OCI-LY7 (cell line): Measurements from ENCODE around the gene TNPO2. TPM values are rescaled to one million over a fixed set of nuclear protein-coding genes. Genes with fewer than 3 reads are reported as not detected.

ENCODE experiments used
- BruUV-seq: library from RNA; stranded (reverse); fragments of 400-500 nt; replicated peaks from 2 replicates; lab custom pipeline; 2021; lab: Mats Ljungman, UMichigan
- CTCF ChIA-PET: fragments of 300-600 bp; sonication (Branson Sonifier 250); formaldehyde crosslinking; loops from one replicate; lab custom pipeline; 2022; ENCODE audit warnings: antibody characterized with exemption; ENCODE audit not compliant: unreplicated experiment; lab: Charles Lee
- POLR2A ChIA-PET: fragments of 300-600 bp; sonication (Branson Sonifier 250); formaldehyde crosslinking; loops from one replicate; lab custom pipeline; 2022; ENCODE audit warnings: antibody characterized with exemption; lab: Charles Lee
- DNase-seq: peaks from one replicate; pipeline ENCODE4 v3.0.0-alpha.2; 2015; ENCODE audit warnings: low spot score
- H2AFZ ChIP-seq: fragments of 200-600 bp; sonication (generic), shearing (Covaris generic); 2 replicates; pipeline ENCODE4 v1.6.1; 2014; ENCODE audit warnings: mild to moderate bottlenecking, antibody characterized with exemption, low read length, moderate library complexity
- H3K27ac ChIP-seq: fragments of 200-600 bp; sonication (generic); 2 replicates; pipeline ENCODE4 v1.5.1; 2014; ENCODE audit warnings: mixed run types, low read depth, mild to moderate bottlenecking, moderate library complexity, low read length, inconsistent platforms; ENCODE audit not compliant: poor library complexity, severe bottlenecking
- H3K36me3 ChIP-seq: fragments of 200-600 bp; sonication (generic); 2 replicates; pipeline ENCODE4 v1.6.1; 2014; ENCODE audit warnings: mild to moderate bottlenecking, antibody characterized with exemption, low read length, moderate library complexity, mixed read lengths; ENCODE audit not compliant: insufficient read depth
- H3K4me1 ChIP-seq: fragments of 200-600 bp; sonication (generic); 2 replicates; pipeline ENCODE4 v1.5.1; 2014; ENCODE audit warnings: mild to moderate bottlenecking, low read length; ENCODE audit not compliant: insufficient read depth, poor library complexity, severe bottlenecking
- H3K4me2 ChIP-seq: fragments of 200-600 bp; sonication (generic); 2 replicates; pipeline ENCODE4 v1.6.1; 2014; ENCODE audit warnings: mild to moderate bottlenecking, low read length
- H3K4me3 ChIP-seq: fragments of 200-600 bp; sonication (generic); 2 replicates; pipeline ENCODE4 v1.5.1; 2014; ENCODE audit warnings: mild to moderate bottlenecking, low read depth, low read length; ENCODE audit not compliant: poor library complexity, severe bottlenecking
- H3K79me2 ChIP-seq: fragments of 200-600 bp; sonication (generic); 2 replicates; pipeline ENCODE4 v1.6.1; 2016; ENCODE audit warnings: low read depth, mild to moderate bottlenecking, low read length, moderate library complexity, mixed read lengths; ENCODE audit not compliant: insufficient read depth
- H3K9me2 ChIP-seq: fragments of 200-600 bp; sonication (generic); 2 replicates; pipeline ENCODE4 v1.6.1; 2016; ENCODE audit warnings: mild to moderate bottlenecking, low read length, mixed read lengths; ENCODE audit not compliant: insufficient read depth
- H3K9me3 ChIP-seq: fragments of 200-600 bp; sonication (generic); 2 replicates; pipeline ENCODE4 v1.6.1; 2014; ENCODE audit warnings: mild to moderate bottlenecking, mixed run types, low read length, mixed read lengths
- H4K20me1 ChIP-seq: fragments of 200-600 bp; sonication (generic); 2 replicates; pipeline ENCODE4 v1.6.1; 2014; ENCODE audit warnings: mild to moderate bottlenecking, antibody characterized with exemption, low read length, moderate library complexity, mixed read lengths; ENCODE audit not compliant: insufficient read depth
- CTCF ChIP-seq: fragments of 200-600 bp; sonication (generic); conservative IDR thresholded peaks from 2 replicates; pipeline ENCODE4 v1.5.1; 2014; ENCODE audit warnings: mild to moderate bottlenecking, antibody characterized with exemption, low read length, moderate library complexity, mixed read lengths
- EZH2phosphoT487 ChIP-seq: fragments of 200-600 bp; sonication (generic); IDR thresholded peaks from 2 replicates; pipeline ENCODE4 v1.6.1; 2018; ENCODE audit warnings: low read depth, borderline replicate concordance, mild to moderate bottlenecking, mixed run types, antibody characterized with exemption, low read length, moderate library complexity, mixed read lengths
- intact Hi-C: fragments of 100-400 bp; cut with micrococcal nuclease; formaldehyde crosslinking; loops from one replicate; pipeline ENCODE4 v1.10.0; 2022; ENCODE audit not compliant: unreplicated experiment
- total RNA-seq, 2 experiments: library from RNA; depleted of rRNA in 1 of 2; stranded (reverse); fragments of >200 nt in 1 of 2; shearing (Covaris generic) in 1 of 2; gene quantifications; 2 replicates each; pipeline ENCODE4 v1.2.3, GENCODE V29; 2014 to 2022

TNPO2 gene
- total RNA-seq, 2 experiments from 2014 or later = 47.3 to 120 TPM

DNA sequence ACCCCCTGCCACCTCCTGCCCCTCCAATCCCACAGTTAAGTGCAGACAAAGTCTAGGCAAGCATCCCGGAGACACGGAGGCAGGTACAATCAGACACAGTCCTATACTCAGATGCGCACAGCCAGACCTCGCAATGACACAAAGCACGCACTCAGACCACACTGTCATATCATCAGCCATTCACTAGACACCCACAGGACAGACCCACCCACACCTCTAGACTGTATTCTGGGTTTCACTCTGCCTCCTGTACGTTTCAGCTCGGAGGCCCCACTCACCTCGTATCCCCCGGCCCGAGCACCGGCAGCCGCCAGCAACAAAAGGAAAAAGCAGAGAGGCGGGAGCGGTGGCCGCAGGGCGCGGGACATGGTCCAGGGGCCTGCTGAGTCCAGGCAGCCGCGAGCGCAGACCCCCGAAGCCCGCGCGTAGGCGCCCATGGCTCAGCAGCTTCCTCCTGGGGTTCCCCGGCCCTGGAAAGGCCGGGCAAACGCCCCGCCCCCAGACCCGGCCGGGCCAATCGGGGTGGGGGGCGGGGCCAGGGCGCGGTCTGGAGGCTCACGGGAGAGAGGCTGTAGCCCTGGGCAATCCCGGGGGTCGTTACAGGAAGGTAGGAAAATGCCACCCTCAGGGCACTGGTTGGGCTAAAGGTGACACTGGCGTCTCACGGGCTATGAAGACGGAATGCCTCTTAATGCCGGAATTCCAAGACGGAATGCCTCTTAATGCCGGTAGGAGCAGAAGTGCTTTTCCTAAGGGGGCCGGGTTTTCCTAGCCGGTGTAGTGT lies 57.3 kb downstream of the TNPO2 start, which contains the start of the genes MAN2B1 and WDR83:
TSS of gene MAN2B1 (minus strand) at position 478 of the 784 bp plus-strand sequence. CDS start at position 437, 41 bp downstream.
TSS of gene WDR83 (plus strand) at position 543 of the 784 bp plus-strand sequence. CDS start 2,984 bp downstream, outside the sequence.
- H3K4me3 ChIP-seq = peak within 1 kb of the TSS; percentile 85
- no peak for TF ChIP-seq EZH2phosphoT487
- no peak for TF ChIP-seq CTCF

GRCh38 chr19:12665671-12666264 lies 58.0 kb downstream of the TNPO2 start:
- peak; percentile 56 for DNase-seq
- Histone ChIP-seq H3K4me3 (peak overlapping the region; percentile 85), H3K9me3 (no peaks in the 10 kb centered on the region), H4K20me1 (no peaks in the 10 kb centered on the region), H3K79me2 (peaks cover 27% of the 10 kb centered on the region; the same call in 1 of the 2 replicates), H3K36me3 (peaks cover 42% of the 10 kb centered on the region), H3K27ac (peak overlapping the region; percentile 71), H3K4me2 (peak overlapping the region; percentile 90), H3K4me1 (peaks cover 42% of the 10 kb centered on the region), H3K9me2 (no peaks in the 10 kb centered on the region), H2AFZ (peak overlapping the region; percentile 49; the same call in 1 of the 2 replicates)
- CTCF ChIA-PET = no interaction called here
- TF ChIP-seq EZH2phosphoT487 (no peak), CTCF (no peak; the same call in 1 of the 2 replicates)
- intact Hi-C loops = loop anchor here (1.0 to 2.0 kb wide), 2 partner anchors 55 to 101 kb away; partner anchors contain the start of genes ZNF490 and ZNF791
- POLR2A ChIA-PET = interaction anchor here (0.9 to 1.2 kb wide), 3 partner anchors 35 to 57 kb away, joined by 3 read pairs; no protein-coding TSS in a partner anchor
- BruUV-seq = no TSS peak

More for the DNA sequence above, 57.3 kb downstream of the TNPO2 start, which contains the start of the genes MAN2B1 and WDR83:
- Histone ChIP-seq H2AFZ (peak within 1 kb of the TSS; percentile 49), H3K36me3 (peaks cover 36% of the 10 kb centered on the region), H3K27ac (peak within 1 kb of the TSS; percentile 71), H3K4me2 (peak within 1 kb of the TSS; percentile 90), H3K9me2 (no peaks in the 10 kb centered on the region), H3K4me1 (peaks cover 42% of the 10 kb centered on the region), H3K9me3 (no peaks in the 10 kb centered on the region), H4K20me1 (no peaks in the 10 kb centered on the region), H3K79me2 (peaks cover 27% of the 10 kb centered on the region; the same call in 1 of the 2 replicates)
- intact Hi-C loops = no loop called here
- CTCF ChIA-PET = interaction anchor here (0.7 kb wide), 1 partner anchor 607 kb away, joined by 3 read pairs; no protein-coding TSS in a partner anchor
- POLR2A ChIA-PET = interaction anchor here (0.9 to 1.2 kb wide), 3 partner anchors 36 to 57 kb away, joined by 3 read pairs; no protein-coding TSS in a partner anchor
- peak; percentile 85 for DNase-seq
- no TSS peak for BruUV-seq
